Measurements from ENCODE around the gene CPSF6.
"Not testable (repeated sequence)": the region's sequence is repeated elsewhere in the genome, so short reads cannot be mapped to it uniquely, and the experiment has no call there.

CPSF6 gene

DNA sequence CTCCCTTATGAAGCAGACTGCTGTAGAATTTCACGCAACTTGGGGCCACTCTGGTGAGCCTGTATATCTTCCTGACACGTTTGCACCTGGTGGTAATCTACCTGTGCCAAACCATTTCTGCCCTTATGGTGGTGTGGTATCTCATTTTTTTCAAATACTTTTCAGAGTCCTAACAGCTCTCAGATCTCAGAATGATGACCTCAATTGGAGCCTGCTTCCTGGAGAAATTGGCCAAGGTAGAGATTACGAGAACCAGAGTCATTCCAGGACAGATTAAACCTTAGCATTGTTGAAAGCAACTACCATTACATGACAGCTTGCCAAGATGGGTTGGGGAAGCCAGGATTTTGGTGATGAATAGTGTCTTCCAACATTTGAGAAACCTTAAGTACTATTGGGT lies 48.2 kb downstream of the CPSF6 start:
- H3K9me3 ChIP-seq (ENCODE audit: control insufficient read depth, insufficient read depth, low read length): no peaks in the 10 kb centered on the region
- no peaks in the 10 kb centered on the region for H3K36me3 ChIP-seq (ENCODE audit: control insufficient read depth, insufficient read depth, low read length)
- no peak overlapping the region for H3K27ac ChIP-seq (ENCODE audit: low read length)
- H3K4me1 ChIP-seq (ENCODE audit: control insufficient read depth, insufficient read depth, low read length): no peaks in the 10 kb centered on the region
- DNase-seq (ENCODE audit: low read depth, low spot score): no peak
- WGBS (ENCODE audit: insufficient coverage, insufficient read length): no CpG with 5 or more reads among the region's 3 CpGs
- no peaks in the 10 kb centered on the region for H3K27me3 ChIP-seq (ENCODE audit: control insufficient read depth, insufficient read depth, low read length)
- H3K4me3 ChIP-seq (ENCODE audit: low read length): no peak overlapping the region

GRCh38 chr12:69290545-69291277 lies 51.3 kb downstream of the CPSF6 start:
- Histone ChIP-seq H3K9me3 (ENCODE audit: control insufficient read depth, insufficient read depth, low read length) (no peaks in the 10 kb centered on the region), H3K36me3 (ENCODE audit: control insufficient read depth, insufficient read depth, low read length) (no peaks in the 10 kb centered on the region), H3K4me3 (ENCODE audit: low read length) (no peak overlapping the region), H3K27me3 (ENCODE audit: control insufficient read depth, insufficient read depth, low read length) (no peaks in the 10 kb centered on the region), H3K4me1 (ENCODE audit: control insufficient read depth, insufficient read depth, low read length) (no peaks in the 10 kb centered on the region), H3K27ac (ENCODE audit: low read length) (no peak overlapping the region)
- peak; percentile 92 for DNase-seq (ENCODE audit: low read depth, low spot score)
- no CpG with 5 or more reads among the region's 9 CpGs for WGBS (ENCODE audit: insufficient coverage, insufficient read length)

DNA sequence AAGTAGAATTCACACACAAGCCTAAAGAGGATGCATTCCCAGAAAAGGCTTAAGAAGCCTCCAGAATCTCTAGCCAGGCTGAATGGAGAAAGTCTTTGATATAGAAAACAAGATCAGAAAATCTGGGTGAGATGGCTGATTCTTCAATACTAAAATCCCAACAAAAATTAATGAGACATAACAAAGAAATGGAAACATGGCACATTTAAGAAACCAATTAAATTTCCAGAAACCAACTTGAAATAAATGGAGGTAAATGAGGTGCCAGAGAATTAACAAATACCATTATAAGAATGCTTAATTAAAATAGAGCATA lies 51.9 kb downstream of the CPSF6 start:
- Histone ChIP-seq H3K36me3 (ENCODE audit: control insufficient read depth, insufficient read depth, low read length) (no peaks in the 10 kb centered on the region), H3K4me1 (ENCODE audit: control insufficient read depth, insufficient read depth, low read length) (no peaks in the 10 kb centered on the region), H3K27me3 (ENCODE audit: control insufficient read depth, insufficient read depth, low read length) (no peaks in the 10 kb centered on the region), H3K9me3 (ENCODE audit: control insufficient read depth, insufficient read depth, low read length) (no peaks in the 10 kb centered on the region), H3K27ac (ENCODE audit: low read length) (no peak overlapping the region), H3K4me3 (ENCODE audit: low read length) (no peak overlapping the region)
- DNase-seq (ENCODE audit: low read depth, low spot score): no peak

GRCh38 chr12:69298133-69298532 lies 58.8 kb downstream of the CPSF6 start:
- no peaks in the 10 kb centered on the region for H3K4me1 ChIP-seq (ENCODE audit: control insufficient read depth, insufficient read depth, low read length)
- WGBS (ENCODE audit: insufficient coverage, insufficient read length): 100% methylated on average over 1 of the region's 1 CpG

GRCh38 chr12:69298947-69299346 lies 59.6 kb downstream of the CPSF6 start:
- H3K9me3 ChIP-seq (ENCODE audit: control insufficient read depth, insufficient read depth, low read length): no peaks in the 10 kb centered on the region
- H3K27me3 ChIP-seq (ENCODE audit: control insufficient read depth, insufficient read depth, low read length): no peaks in the 10 kb centered on the region
- no peaks in the 10 kb centered on the region for H3K36me3 ChIP-seq (ENCODE audit: control insufficient read depth, insufficient read depth, low read length)
- H3K4me3 ChIP-seq (ENCODE audit: low read length): no peak overlapping the region
- H3K4me1 ChIP-seq (ENCODE audit: control insufficient read depth, insufficient read depth, low read length): no peaks in the 10 kb centered on the region
- WGBS (ENCODE audit: insufficient coverage, insufficient read length): no CpG with 5 or more reads among the region's 2 CpGs
- no peak overlapping the region for H3K27ac ChIP-seq (ENCODE audit: low read length)
- DNase-seq (ENCODE audit: low read depth, low spot score): no peak

More at GRCh38 chr12:69298133-69298532, 58.8 kb downstream of the CPSF6 start:
- no peak overlapping the region for H3K27ac ChIP-seq (ENCODE audit: low read length)
- H3K4me3 ChIP-seq (ENCODE audit: low read length): no peak overlapping the region
- no peaks in the 10 kb centered on the region for H3K27me3 ChIP-seq (ENCODE audit: control insufficient read depth, insufficient read depth, low read length)
- H3K9me3 ChIP-seq (ENCODE audit: control insufficient read depth, insufficient read depth, low read length): no peaks in the 10 kb centered on the region
- H3K36me3 ChIP-seq (ENCODE audit: control insufficient read depth, insufficient read depth, low read length): no peaks in the 10 kb centered on the region
- no peak for DNase-seq (ENCODE audit: low read depth, low spot score)

DNA sequence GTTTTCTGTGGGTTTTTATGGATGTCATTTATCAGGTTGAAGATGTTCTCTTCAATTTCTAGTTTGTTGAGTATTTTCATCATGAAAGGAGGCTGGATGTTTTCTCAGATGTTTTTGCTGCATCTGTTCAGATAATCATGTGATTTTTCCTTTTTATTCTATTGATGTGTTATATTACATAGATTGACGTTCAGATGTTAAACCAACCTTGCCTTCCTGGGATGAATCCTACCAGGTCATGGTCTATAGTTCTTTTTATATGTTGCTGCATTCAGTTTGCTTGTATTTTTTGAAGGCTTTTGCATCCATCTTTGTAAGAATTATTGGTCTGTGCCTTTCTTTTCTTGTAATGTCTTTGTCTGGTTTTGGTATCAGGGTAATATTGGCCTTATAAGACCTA lies 64.9 kb downstream of the CPSF6 start:
- H3K27me3 ChIP-seq (ENCODE audit: control insufficient read depth, insufficient read depth, low read length): no peaks in the 10 kb centered on the region
- H3K4me3 ChIP-seq (ENCODE audit: low read length): no peak overlapping the region
- DNase-seq (ENCODE audit: low read depth, low spot score): no peak
- H3K36me3 ChIP-seq (ENCODE audit: control insufficient read depth, insufficient read depth, low read length): no peaks in the 10 kb centered on the region
- no peaks in the 10 kb centered on the region for H3K4me1 ChIP-seq (ENCODE audit: control insufficient read depth, insufficient read depth, low read length)
- no peak overlapping the region for H3K27ac ChIP-seq (ENCODE audit: low read length)
- H3K9me3 ChIP-seq (ENCODE audit: control insufficient read depth, insufficient read depth, low read length): no peaks in the 10 kb centered on the region
- WGBS (ENCODE audit: insufficient coverage, insufficient read length): no CpG with 5 or more reads among the region's 1 CpG

GRCh38 chr12:69309461-69309860 lies 70.1 kb downstream of the CPSF6 start:
- no peak overlapping the region for H3K27ac ChIP-seq (ENCODE audit: low read length)
- no peaks in the 10 kb centered on the region for H3K9me3 ChIP-seq (ENCODE audit: control insufficient read depth, insufficient read depth, low read length)
- H3K36me3 ChIP-seq (ENCODE audit: control insufficient read depth, insufficient read depth, low read length): no peaks in the 10 kb centered on the region
- WGBS (ENCODE audit: insufficient coverage, insufficient read length): no CpG with 5 or more reads among the region's 3 CpGs
- DNase-seq (ENCODE audit: low read depth, low spot score): no peak
- H3K27me3 ChIP-seq (ENCODE audit: control insufficient read depth, insufficient read depth, low read length): no peaks in the 10 kb centered on the region
- H3K4me1 ChIP-seq (ENCODE audit: control insufficient read depth, insufficient read depth, low read length): no peaks in the 10 kb centered on the region
- H3K4me3 ChIP-seq (ENCODE audit: low read length): no peak overlapping the region

GRCh38 chr12:69313209-69313608 lies 73.8 kb downstream of the CPSF6 start:
- DNase-seq (ENCODE audit: low read depth, low spot score): no peak
- Histone ChIP-seq H3K27me3 (ENCODE audit: control insufficient read depth, insufficient read depth, low read length) (no peaks in the 10 kb centered on the region), H3K27ac (ENCODE audit: low read length) (no peak overlapping the region), H3K4me1 (ENCODE audit: control insufficient read depth, insufficient read depth, low read length) (no peaks in the 10 kb centered on the region), H3K4me3 (ENCODE audit: low read length) (no peak overlapping the region), H3K9me3 (ENCODE audit: control insufficient read depth, insufficient read depth, low read length) (no peaks in the 10 kb centered on the region), H3K36me3 (ENCODE audit: control insufficient read depth, insufficient read depth, low read length) (no peaks in the 10 kb centered on the region)
- WGBS (ENCODE audit: insufficient coverage, insufficient read length): no CpG with 5 or more reads among the region's 3 CpGs

- not testable (repeated sequence) for H3K36me3 ChIP-seq (ENCODE audit: control insufficient read depth, insufficient read depth, low read length); H3K9me3 ChIP-seq (ENCODE audit: control insufficient read depth, insufficient read depth, low read length); DNase-seq (ENCODE audit: low read depth, low spot score); H3K27ac ChIP-seq (ENCODE audit: low read length); H3K4me3 ChIP-seq (ENCODE audit: low read length); H3K27me3 ChIP-seq (ENCODE audit: control insufficient read depth, insufficient read depth, low read length); H3K4me1 ChIP-seq (ENCODE audit: control insufficient read depth, insufficient read depth, low read length)
Observed at GRCh38 chr12:69316784-69317183, 77.4 kb downstream of the CPSF6 start.

DNA sequence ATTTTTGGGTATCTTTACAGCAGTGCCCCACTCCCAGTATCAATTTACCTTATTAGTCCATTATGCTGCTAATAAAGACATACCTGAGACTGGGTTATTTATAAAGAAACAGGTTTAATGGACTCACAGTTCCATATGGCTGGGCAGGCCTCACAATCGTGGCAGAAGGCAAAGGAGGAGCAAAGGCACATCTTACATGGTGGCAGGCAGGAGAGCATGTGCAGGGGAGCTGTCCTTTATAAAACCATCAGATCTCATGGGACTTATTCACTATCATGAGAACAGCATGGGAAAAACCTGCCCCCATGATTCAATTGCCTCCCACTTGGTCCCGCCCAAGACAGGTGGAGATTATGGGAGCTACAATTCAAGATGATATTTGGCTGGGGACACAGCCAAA lies 77.9 kb downstream of the CPSF6 start:
- H3K9me3 ChIP-seq (ENCODE audit: control insufficient read depth, insufficient read depth, low read length); DNase-seq (ENCODE audit: low read depth, low spot score): not testable (repeated sequence)
- whole genome bisulfite sequencing (ENCODE audit: insufficient coverage, insufficient read length): no CpG with 5 or more reads among the region's 2 CpGs

DNA sequence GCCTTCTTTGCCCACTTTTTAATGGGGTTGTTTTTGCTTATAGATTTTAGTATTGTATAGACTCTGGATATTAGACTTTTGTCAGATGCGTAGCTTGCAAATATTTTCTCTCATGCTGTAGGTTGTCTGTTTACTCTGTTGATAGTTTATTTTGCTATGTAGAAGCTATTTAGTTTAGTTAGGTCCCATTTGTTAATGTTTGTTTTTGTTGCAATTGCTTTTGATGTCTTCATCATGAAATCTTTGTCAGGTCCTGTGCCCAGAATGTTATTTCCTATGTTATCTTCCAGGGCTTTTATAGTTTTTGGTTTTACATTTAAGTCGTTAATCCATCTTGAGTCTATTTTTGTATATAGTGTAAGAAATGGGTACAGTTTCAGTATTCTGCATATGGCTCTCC lies 78.9 kb downstream of the CPSF6 start:
- Histone ChIP-seq H3K27ac (ENCODE audit: low read length) (no peak overlapping the region), H3K36me3 (ENCODE audit: control insufficient read depth, insufficient read depth, low read length) (no peaks in the 10 kb centered on the region), H3K4me1 (ENCODE audit: control insufficient read depth, insufficient read depth, low read length) (no peaks in the 10 kb centered on the region), H3K27me3 (ENCODE audit: control insufficient read depth, insufficient read depth, low read length) (no peaks in the 10 kb centered on the region), H3K4me3 (ENCODE audit: low read length) (no peak overlapping the region), H3K9me3 (ENCODE audit: control insufficient read depth, insufficient read depth, low read length) (no peaks in the 10 kb centered on the region)
- no CpG with 5 or more reads among the region's 2 CpGs for WGBS (ENCODE audit: insufficient coverage, insufficient read length)
- no peak for DNase-seq (ENCODE audit: low read depth, low spot score)

More for the DNA sequence above, 77.9 kb downstream of the CPSF6 start:
- not testable (repeated sequence) for H3K27me3 ChIP-seq (ENCODE audit: control insufficient read depth, insufficient read depth, low read length); H3K27ac ChIP-seq (ENCODE audit: low read length); H3K4me3 ChIP-seq (ENCODE audit: low read length); H3K4me1 ChIP-seq (ENCODE audit: control insufficient read depth, insufficient read depth, low read length); H3K36me3 ChIP-seq (ENCODE audit: control insufficient read depth, insufficient read depth, low read length)

Data from iPS DF 6.9 (cell line).